Measurements from ENCODE around the gene SNTG2. TPM values are rescaled to one million over a fixed set of nuclear protein-coding genes. Genes with fewer than 3 reads are reported as not detected.

Gene SNTG2
- total and polyA plus RNA-seq, 2 donors (not counting 3 experiments of a cell fraction or from before 2014, with no cell fraction given), result not detected

DNA sequence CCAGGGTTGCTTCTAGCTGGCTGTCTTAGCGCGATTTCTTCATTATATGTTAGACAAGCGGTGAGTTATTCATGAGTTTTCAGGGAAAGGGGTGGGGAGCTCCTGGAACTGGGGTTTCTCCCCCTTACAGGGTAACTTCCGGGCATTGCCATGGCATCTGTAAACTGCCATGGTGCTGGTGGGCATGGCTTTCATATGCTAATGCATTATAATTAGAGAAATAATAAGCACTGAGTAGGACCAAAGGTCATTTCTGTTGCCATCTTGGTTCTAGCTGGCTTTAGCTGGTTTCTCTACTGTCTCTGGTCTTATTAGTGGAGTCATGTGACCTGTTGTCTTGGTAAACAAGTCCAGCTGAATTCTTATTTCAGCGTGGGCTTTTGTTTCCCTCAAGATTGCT is 5.5 kb upstream of the SNTG2 start:
- intact Hi-C loops (cut with micrococcal nuclease) (no loop called here), dilution Hi-C loops (cut with MboI; ENCODE audit: extremely low pct_ligation_motif_present, low sequenced_read_pairs) (no loop called here)
- H3K79me2 ChIP-seq (ENCODE audit: control insufficient read depth, insufficient read depth, low read length), result no peaks in the 10 kb centered on the region
- FAIRE-seq, result no peak
- no peak overlapping the region for H3K27ac ChIP-seq (ENCODE audit: insufficient read depth, low read depth, low read length)
- H3K36me3 ChIP-seq (ENCODE audit: control insufficient read depth in 2 of 2, extremely low read depth in 1 of 2, insufficient read depth in 2 of 2, low read length in 2 of 2), result no peaks in the 10 kb centered on the region
- CTCF ChIA-PET, result no interaction called here
- H4K20me1 ChIP-seq (replicated peaks; ENCODE audit: control insufficient read depth, extremely low read depth, insufficient read depth, low read length), result no peaks in the 10 kb centered on the region
- no peak overlapping the region for H3K4me3 ChIP-seq (replicated peaks in 1 of 3; ENCODE audit: insufficient read depth in 1 of 3, low read depth in 1 of 3, low read length in 3 of 3)
- H3K9me1 ChIP-seq (replicated peaks; ENCODE audit: control insufficient read depth, extremely low read depth, insufficient read depth, low read length), result no peaks in the 10 kb centered on the region
- H3K9ac ChIP-seq (replicated peaks; ENCODE audit: extremely low read depth, insufficient read depth, low read length), result no peak overlapping the region
- H3K4me1 ChIP-seq (ENCODE audit: control insufficient read depth, extremely low read depth, insufficient read depth, low read length), result no peaks in the 10 kb centered on the region
- POLR2A ChIA-PET, result no interaction called here
- no peak overlapping the region for H3K4me2 ChIP-seq (ENCODE audit: insufficient read depth, low read length)
- no peak overlapping the region for H2AFZ ChIP-seq (ENCODE audit: low read depth, low read length)
- BruUV-seq (replicated peaks), result no TSS peak
- DNase-seq (ENCODE audit: low read depth, low spot score), result no peak
- H3K9me3 ChIP-seq (replicated peaks; ENCODE audit: control insufficient read depth, insufficient read depth, low read length), result peaks cover 3% of the 10 kb centered on the region
- H3K27me3 ChIP-seq (ENCODE audit: control insufficient read depth in 2 of 2, insufficient read depth in 2 of 2, low read length in 2 of 2), result peaks cover 0 to 3% of the 10 kb centered on the region in 2 experiments
- TF ChIP-seq EZH2 (IDR thresholded peaks at IDR 0.05; ENCODE audit: borderline replicate concordance, low read depth, low read length, severe bottlenecking) (no peak), POLR2A (IDR thresholded peaks at IDR 0.05; ENCODE audit: low read depth, low read length) (no peak)

GRCh38 chr2:946073-946948 is 4.3 kb upstream of the SNTG2 start:
- ChIA-PET CTCF (no interaction called here), POLR2A (no interaction called here)
- H3K4me2 ChIP-seq (ENCODE audit: insufficient read depth, low read length), result no peak overlapping the region
- H3K4me3 ChIP-seq (replicated peaks in 1 of 3; ENCODE audit: insufficient read depth in 1 of 3, low read depth in 1 of 3, low read length in 3 of 3), result no peak overlapping the region
- H3K79me2 ChIP-seq (ENCODE audit: control insufficient read depth, insufficient read depth, low read length), result no peaks in the 10 kb centered on the region
- no peaks in the 10 kb centered on the region for H3K36me3 ChIP-seq (ENCODE audit: control insufficient read depth in 2 of 2, extremely low read depth in 1 of 2, insufficient read depth in 2 of 2, low read length in 2 of 2)
- no peak for DNase-seq (ENCODE audit: low read depth, low spot score)
- no peak for FAIRE-seq
- H3K27ac ChIP-seq (ENCODE audit: insufficient read depth, low read depth, low read length), result no peak overlapping the region
- peaks cover 0 to 3% of the 10 kb centered on the region in 2 experiments for H3K27me3 ChIP-seq (ENCODE audit: control insufficient read depth in 2 of 2, insufficient read depth in 2 of 2, low read length in 2 of 2)
- H2AFZ ChIP-seq (ENCODE audit: low read depth, low read length), result no peak overlapping the region
- TF ChIP-seq POLR2AphosphoS5 (IDR thresholded peaks at IDR 0.05; ENCODE audit: insufficient read depth, low read depth, low read length), result no peak
- TF ChIP-seq POLR2A (IDR thresholded peaks at IDR 0.05; ENCODE audit: low read depth, low read length), result no peak
- TF ChIP-seq FOS (IDR thresholded peaks at IDR 0.05; ENCODE audit: borderline replicate concordance, insufficient read depth, low read length), result no peak
- no peak for TF ChIP-seq JUN (IDR thresholded peaks at IDR 0.05; ENCODE audit: borderline replicate concordance, insufficient read depth, insufficient read length, low read depth)
- no peak for TF ChIP-seq MAX (IDR thresholded peaks at IDR 0.05; ENCODE audit: insufficient read depth, insufficient read length)
- TF ChIP-seq, protein P1, sequence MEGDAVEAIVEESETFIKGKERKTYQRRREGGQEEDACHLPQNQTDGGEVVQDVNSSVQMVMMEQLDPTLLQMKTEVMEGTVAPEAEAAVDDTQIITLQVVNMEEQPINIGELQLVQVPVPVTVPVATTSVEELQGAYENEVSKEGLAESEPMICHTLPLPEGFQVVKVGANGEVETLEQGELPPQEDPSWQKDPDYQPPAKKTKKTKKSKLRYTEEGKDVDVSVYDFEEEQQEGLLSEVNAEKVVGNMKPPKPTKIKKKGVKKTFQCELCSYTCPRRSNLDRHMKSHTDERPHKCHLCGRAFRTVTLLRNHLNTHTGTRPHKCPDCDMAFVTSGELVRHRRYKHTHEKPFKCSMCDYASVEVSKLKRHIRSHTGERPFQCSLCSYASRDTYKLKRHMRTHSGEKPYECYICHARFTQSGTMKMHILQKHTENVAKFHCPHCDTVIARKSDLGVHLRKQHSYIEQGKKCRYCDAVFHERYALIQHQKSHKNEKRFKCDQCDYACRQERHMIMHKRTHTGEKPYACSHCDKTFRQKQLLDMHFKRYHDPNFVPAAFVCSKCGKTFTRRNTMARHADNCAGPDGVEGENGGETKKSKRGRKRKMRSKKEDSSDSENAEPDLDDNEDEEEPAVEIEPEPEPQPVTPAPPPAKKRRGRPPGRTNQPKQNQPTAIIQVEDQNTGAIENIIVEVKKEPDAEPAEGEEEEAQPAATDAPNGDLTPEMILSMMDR (IDR thresholded peaks at IDR 0.05; ENCODE audit: extremely low read depth in 1 of 2, insufficient read depth in 1 of 2, low read depth in 1 of 2, low read length in 2 of 2), result no peak
- TF ChIP-seq EZH2 (IDR thresholded peaks at IDR 0.05; ENCODE audit: borderline replicate concordance, low read depth, low read length, severe bottlenecking), result no peak
- no peak for TF ChIP-seq GATA2 (IDR thresholded peaks at IDR 0.05; ENCODE audit: insufficient read depth, insufficient read length, low read depth, low read length)
- BruUV-seq (replicated peaks), result no TSS peak
- dilution Hi-C loops (cut with MboI; ENCODE audit: extremely low pct_ligation_motif_present, low sequenced_read_pairs) (no loop called here), intact Hi-C loops (cut with micrococcal nuclease) (no loop called here)
- H3K9ac ChIP-seq (replicated peaks; ENCODE audit: extremely low read depth, insufficient read depth, low read length), result no peak overlapping the region
- no peaks in the 10 kb centered on the region for H4K20me1 ChIP-seq (replicated peaks; ENCODE audit: control insufficient read depth, extremely low read depth, insufficient read depth, low read length)
- no peaks in the 10 kb centered on the region for H3K9me1 ChIP-seq (replicated peaks; ENCODE audit: control insufficient read depth, extremely low read depth, insufficient read depth, low read length)
- H3K4me1 ChIP-seq (ENCODE audit: control insufficient read depth, extremely low read depth, insufficient read depth, low read length), result no peaks in the 10 kb centered on the region
- peaks cover 3% of the 10 kb centered on the region for H3K9me3 ChIP-seq (replicated peaks; ENCODE audit: control insufficient read depth, insufficient read depth, low read length)
